GM06990 (cell line): Measurements from ENCODE around the gene NDEL1.

ENCODE experiments used
- DNase-seq: peaks from one replicate; pipeline ENCODE4 v3.0.0-alpha.2; 2011; ENCODE audit not compliant: insufficient read length; ENCODE audit errors: extremely low read depth
- H3K27me3 ChIP-seq: replicated peaks from 2 replicates; pipeline ENCODE4 v1.6.0; 2011; ENCODE audit warnings: low read length; ENCODE audit not compliant: control insufficient read depth, insufficient read depth
- H3K36me3 ChIP-seq: 2 replicates; pipeline ENCODE4 v1.5.1; 2011; ENCODE audit warnings: low read length; ENCODE audit not compliant: control insufficient read depth, insufficient read depth
- H3K4me3 ChIP-seq: replicated peaks from 2 replicates; pipeline ENCODE4 v1.5.1; 2011; ENCODE audit warnings: low read depth, mild to moderate bottlenecking, control low read depth, low read length
- TF ChIP-seq, protein P1 (sequence below): IDR thresholded peaks from 2 replicates; pipeline ENCODE4 v1.5.1; 2011; ENCODE audit warnings: low read length, control low read depth, mild to moderate bottlenecking, inconsistent platforms; ENCODE audit not compliant: insufficient read depth, poor library complexity, severe bottlenecking

Gene NDEL1

DNA sequence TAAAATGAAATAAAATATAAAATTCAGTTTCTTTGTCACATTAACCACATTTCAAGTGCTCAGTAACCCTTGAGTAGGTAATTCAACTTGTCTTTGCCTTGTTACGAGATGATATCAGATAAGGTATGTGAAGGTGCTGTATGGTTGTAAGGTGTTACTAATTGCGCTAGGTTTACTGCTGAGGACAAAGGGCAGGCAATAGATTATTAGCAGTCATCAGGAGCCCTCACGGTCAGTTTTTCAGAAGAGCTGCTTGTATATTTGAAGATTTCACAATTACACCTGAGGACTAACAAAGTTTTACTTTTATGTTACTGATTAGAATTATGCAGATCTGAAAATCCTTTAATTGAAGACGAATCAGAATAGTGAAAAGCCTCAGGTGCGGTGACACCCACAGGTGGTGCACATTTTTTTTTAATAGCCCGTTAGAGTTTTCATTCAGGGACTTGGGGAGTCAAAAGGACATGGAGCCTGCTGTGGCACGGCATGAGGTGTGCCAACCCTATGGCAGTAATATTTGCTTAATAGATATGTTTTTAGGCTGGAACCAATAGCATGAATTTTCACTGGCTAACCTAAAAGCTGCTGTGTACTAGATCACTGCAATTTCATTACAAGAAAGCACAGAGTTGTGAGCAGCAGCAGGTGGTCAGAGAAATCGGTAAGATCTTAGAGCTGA is 16.4 kb downstream of the NDEL1 start:
- TF ChIP-seq, protein P1, sequence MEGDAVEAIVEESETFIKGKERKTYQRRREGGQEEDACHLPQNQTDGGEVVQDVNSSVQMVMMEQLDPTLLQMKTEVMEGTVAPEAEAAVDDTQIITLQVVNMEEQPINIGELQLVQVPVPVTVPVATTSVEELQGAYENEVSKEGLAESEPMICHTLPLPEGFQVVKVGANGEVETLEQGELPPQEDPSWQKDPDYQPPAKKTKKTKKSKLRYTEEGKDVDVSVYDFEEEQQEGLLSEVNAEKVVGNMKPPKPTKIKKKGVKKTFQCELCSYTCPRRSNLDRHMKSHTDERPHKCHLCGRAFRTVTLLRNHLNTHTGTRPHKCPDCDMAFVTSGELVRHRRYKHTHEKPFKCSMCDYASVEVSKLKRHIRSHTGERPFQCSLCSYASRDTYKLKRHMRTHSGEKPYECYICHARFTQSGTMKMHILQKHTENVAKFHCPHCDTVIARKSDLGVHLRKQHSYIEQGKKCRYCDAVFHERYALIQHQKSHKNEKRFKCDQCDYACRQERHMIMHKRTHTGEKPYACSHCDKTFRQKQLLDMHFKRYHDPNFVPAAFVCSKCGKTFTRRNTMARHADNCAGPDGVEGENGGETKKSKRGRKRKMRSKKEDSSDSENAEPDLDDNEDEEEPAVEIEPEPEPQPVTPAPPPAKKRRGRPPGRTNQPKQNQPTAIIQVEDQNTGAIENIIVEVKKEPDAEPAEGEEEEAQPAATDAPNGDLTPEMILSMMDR: no peak
- H3K36me3 ChIP-seq: peaks cover 9% of the 10 kb centered on the region

DNA sequence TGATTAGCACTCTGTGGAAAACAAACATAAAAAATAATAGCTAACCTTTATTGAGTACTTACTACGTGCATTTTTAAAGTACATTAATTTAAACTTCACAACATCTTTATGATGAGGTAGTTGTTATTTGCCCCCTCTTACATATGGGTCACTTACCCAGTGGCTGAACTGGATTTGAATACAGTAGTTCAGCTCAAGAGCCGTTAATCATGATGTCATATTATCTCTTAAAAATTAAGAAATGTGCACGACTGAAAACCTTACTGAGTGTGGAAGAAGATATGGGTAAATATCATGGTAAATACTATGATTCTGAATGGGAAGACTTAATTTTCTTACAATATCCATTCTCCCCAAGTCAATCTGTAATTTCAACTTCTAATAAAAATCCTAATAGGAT is 17.6 kb downstream of the NDEL1 start:
- TF ChIP-seq, protein P1: no peak
- peaks cover 9% of the 10 kb centered on the region for H3K36me3 ChIP-seq
- H3K27me3 ChIP-seq: no peaks in the 10 kb centered on the region
- no peak for DNase-seq
- no peak overlapping the region for H3K4me3 ChIP-seq

More for the DNA sequence above, 16.4 kb downstream of the NDEL1 start:
- H3K4me3 ChIP-seq: no peak overlapping the region
- no peak for DNase-seq
- no peaks in the 10 kb centered on the region for H3K27me3 ChIP-seq

DNA sequence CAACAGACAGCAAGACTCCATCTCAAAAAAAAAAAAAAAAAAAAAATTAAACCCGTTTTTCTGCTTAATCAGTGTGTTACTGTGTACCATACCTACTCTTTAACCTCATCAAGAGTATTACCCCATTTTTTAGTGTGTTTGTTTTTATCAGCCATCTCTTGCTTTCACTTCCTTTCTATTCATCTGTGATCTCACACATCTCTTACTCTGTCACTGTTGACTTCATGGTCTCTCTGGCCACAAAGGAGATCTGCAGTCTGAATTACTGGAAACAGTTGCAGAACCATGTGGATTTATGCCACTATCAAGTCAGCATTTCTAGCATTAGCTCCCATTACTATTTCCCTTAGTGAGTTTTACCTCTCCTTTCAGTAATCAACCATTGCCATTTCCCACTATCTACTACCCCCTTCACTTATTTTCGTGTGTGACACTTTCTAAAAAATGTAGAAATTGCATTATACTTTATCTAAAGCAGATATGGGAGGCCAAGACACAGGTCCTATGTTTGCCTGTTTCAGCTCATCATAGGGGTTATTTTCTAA is 20.1 kb downstream of the NDEL1 start:
- H3K4me3 ChIP-seq: no peak overlapping the region
- DNase-seq: no peak
- H3K36me3 ChIP-seq: peaks cover 7% of the 10 kb centered on the region
- no peaks in the 10 kb centered on the region for H3K27me3 ChIP-seq
- TF ChIP-seq, protein P1: no peak

DNA sequence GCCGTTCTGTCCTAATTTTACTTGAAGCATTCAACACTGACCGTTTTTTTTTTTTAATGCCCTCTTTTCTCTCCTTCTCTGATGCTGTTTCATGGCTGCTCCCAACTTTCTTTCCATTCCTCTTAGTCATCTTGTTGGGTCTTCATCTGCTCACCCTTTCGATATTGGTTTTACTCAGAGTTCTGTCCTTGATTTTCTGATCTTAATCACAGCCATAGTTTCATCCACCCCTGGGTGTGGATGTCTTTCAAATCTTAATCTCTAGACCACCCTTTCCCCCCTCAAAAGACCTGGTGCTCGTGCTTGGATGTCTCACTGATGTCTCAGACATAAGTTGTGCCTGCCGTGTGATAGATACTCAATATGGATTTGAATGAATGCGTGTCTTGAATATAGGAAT is 22.4 kb downstream of the NDEL1 start:
- no peak for DNase-seq
- Histone ChIP-seq H3K27me3 (no peaks in the 10 kb centered on the region), H3K4me3 (no peak overlapping the region), H3K36me3 (peaks cover 10% of the 10 kb centered on the region)
- TF ChIP-seq, protein P1: no peak

DNA sequence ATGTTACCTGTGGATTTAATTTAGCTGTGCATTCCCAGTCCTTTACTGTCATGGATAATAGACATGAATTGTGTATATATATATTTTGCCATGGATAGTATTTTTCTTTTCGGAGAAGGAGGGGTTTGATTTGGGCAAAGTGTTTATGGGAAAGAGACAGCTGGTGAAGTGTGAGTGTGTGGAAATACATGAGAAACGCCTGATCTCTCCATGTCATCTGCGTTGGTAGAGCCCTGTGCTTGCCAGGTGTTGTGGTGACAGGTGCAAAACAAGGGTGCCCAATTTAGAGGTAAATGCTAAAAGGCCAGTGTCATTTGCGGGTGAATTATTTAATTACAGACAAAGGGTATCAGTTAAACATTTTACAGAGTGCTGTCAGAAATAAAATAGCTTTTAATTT is 23.4 kb downstream of the NDEL1 start:
- Histone ChIP-seq H3K4me3 (no peak overlapping the region), H3K27me3 (no peaks in the 10 kb centered on the region), H3K36me3 (peaks cover 15% of the 10 kb centered on the region)
- TF ChIP-seq, protein P1: no peak
- DNase-seq: no peak
